Inflammatory macrophage treated with lipopolysaccharide for 1 hour (primary cell): ENCODE measurements around the gene PANX2.
"Not testable (repeated sequence)": the region's sequence is repeated elsewhere in the genome, so short reads cannot be mapped to it uniquely, and the experiment has no call there.

Experiments used
- DNase-seq, 2 donors: peaks; one replicate each; pipeline ENCODE4 v3.0.0-alpha.2; 2020 to 2022

PANX2 gene

DNA sequence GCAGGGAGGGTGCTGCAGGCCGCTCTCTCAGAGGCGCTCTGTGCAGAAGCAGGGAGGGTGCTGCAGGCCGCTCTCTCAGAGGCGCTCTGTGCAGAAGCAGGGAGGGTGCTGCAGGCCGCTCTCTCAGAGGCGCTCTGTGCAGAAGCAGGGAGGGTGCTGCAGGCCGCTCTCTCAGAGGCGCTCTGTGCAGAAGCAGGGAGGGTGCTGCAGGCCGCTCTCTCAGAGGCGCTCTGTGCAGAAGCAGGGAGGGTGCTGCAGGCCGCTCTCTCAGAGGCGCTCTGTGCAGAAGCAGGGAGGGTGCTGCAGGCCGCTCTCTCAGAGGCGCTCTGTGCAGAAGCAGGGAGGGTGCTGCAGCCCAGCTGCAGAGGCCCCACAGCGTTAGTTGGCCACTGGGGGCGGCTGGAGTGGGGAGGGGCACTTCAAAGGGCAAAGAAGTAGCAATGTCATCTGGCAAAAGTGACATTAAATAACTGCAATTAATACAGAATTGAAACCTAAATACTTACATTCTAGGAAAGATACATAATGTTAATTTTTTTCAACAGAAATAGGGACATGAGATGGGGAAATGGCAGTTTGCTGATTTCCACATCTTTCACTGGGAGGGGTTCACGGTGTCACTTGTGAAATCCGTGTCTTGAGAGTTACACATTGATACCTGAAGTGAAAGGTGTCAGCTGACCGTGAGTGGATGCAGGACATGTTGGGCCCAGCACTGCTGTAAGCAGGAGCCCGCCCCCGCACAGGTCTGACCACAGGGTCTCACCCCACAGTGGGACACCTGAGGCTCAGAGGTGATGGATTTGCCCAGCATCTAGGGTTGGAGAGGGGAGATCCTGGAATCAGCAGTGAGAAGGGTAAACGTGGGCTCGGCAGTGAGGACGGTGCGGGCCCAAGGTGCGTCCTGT lies 23.0 kb upstream of the PANX2 start:
- peak in 1 of 2 donors; percentile 25 for DNase-seq

DNA sequence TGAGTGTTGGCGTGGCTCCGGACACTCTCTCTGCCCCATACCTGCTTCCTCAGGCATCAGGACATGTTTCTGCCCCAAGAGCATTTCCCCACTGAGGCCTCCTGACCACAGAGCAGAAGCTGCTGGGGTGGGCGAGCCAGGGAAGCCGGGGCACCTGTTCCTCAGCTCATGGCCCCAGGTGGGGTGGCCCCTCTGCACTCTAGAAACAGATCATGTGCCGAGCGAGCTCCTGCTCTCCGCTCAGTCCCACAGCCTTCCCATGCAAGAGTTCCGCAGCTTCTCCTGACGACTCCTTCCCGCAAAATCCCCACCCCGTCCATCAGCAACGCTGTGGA lies 22.4 kb upstream of the PANX2 start:
- no peak for DNase-seq

DNA sequence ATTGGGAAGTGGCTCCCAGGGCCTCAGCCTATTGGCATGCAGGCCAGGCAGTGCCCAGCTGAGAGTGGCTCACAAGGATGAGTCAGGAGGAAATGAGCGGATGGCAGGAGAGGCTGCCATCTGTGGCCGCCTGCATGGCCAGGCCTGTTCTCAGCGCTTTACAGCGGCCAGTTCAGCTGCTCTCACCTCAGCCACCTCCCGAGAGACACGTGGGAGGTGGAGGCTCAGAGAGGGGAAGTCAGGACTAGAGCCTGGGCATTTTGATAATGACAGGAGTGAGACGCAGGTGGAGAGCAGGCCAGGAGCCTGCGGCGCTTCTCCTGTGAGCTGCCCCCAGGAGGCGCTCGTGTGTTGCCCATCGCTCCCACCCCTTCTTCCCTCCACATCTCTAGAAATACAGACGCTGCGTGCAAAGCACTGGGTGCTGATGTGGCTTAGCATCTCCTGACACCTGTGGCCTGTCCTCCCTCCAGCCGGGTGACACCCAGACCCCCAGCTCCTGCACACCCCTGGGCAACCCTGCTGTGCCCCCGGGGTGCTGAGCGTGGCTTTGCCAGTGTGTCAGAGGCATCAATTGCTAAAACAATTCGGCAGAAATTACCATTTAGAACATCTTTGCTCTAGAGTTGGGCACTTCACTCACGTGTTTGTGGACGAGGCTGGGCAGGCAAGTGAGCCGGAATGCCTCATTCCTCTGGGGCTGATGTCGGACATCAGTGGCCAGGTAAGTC lies 21.4 kb upstream of the PANX2 start:
- DNase-seq: peak; percentile 38 to 71

DNA sequence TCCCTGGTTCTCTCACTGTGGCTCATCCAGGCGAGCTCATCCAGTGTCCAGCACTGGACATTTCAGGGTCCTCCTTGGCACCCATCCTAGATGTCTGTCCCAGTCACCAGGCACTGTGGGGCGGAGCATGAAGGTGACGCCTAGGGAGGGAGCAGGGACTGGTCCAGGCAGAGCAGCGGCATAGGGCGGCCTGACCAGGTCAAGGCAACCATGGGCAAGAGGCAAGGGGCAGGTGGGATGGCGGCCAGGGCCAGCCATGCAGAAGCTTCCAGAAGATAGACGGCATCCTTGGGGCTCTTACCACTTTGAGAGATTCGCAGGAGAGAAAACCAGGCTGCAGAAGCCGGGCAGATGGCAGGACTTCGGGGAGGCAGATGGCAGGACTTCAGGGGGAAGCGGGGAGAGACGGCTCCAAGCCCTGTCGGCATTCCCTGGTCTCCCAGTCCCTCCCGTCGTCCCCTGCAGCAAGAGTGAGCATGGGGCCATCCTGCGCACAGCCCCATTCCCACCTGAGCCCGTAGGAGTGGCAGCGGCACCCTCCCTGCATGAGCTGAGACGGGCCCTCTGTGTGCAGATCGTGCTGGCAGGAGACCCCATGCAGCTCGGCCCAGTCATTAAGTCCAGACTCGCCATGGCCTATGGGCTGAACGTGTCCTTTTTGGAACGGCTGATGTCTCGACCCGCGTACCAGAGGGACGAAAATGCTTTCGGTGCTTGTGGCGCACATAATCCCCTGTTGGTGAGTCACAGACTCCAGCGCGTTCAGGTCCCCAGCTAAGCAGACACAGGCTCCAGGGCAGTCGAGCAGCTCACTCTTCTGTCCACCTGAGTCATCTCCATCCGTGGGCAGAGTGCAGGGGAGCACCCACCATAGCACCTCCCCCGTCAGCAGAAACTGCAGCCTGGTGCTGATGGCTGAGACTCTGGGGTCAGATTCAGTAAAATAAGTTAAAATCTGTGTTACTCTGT lies 20.1 kb upstream of the PANX2 start:
- DNase-seq: no peak

DNA sequence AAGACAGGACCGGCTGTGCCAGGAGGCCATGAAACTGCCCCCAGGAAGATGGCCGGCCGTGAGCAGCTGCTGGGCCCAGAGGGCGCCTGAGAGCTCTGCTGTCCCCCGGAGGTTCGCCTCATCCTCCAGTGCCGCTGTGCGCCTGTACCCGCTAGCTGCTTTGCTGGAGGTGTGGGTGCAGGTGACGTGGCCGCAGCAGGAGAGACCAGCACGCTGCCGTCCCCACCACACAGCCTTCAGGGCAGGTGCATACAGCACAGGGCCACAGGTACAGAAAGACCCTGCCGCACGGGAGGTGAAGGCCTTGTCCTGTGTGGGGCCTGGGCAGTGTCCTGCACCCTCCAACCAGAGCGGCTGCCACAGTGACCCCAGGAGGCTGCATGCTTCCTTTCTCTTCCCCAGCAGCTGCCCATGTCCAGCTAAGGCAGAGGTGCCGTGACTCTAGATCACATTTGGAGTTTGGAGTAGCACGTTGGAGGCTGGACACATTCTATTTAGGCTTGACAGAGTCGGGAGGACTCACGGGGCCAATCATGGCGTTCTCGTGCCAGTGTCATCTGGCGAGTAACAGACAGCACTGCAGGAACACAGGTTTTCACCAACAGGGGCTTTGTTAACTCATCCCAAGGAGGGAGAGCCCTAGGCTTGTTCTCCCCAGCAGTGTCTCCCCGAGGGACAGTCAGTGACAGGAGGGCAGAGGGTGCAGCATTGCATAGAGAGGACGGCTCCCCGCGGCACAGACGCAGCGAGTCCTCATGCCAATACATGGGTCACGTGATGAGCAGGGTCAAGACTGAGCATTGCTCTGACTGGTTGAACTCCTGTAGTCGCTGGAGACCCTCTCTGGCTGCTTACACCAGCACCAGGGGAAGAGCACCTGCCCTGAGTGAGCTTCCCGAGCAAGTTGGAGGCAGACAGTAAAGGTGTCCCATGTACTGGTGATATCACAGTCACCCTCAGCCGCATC lies 18.7 kb upstream of the PANX2 start:
- DNase-seq: no peak

- DNase-seq: no peak
These were observed 17.3 kb upstream of the PANX2 start for GRCh38 chr22:50153056-50153755.

GRCh38 chr22:50153756-50154140 lies 16.8 kb upstream of the PANX2 start:
- DNase-seq: no peak

DNA sequence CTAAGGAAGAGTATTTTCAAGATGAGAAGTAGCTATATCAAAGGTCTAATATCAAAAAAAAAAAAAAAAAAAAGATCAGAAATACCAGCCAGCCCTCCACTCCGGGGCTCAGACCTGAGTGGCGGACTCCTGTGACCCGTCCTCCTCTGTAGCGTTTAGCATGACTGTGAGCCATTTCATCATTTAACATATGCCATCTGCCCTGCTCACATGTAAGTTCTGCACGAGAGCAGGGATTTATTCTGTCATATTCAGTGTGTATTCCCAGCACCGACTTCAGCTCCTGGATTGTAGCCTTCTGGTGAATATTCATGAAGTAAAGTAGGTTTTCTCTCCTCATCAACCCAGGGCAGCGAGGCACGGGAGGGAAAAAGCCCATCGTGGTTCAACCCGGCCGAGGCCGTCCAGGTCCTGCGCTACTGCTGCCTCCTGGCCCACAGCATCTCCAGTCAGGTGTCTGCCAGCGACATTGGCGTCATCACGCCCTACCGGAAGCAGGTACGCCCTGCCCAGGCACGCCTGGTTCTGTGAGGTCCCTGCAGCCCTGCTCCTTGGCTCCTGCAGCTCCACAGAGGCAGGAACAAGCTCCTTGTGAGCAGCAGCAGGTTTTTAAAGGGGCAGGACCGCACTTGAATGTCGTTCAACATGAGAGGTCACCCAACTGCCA lies 12.7 kb upstream of the PANX2 start:
- DNase-seq: no peak

GRCh38 chr22:50160947-50161346 lies 9.6 kb upstream of the PANX2 start:
- DNase-seq: no peak

GRCh38 chr22:50161508-50162390 lies 8.8 kb upstream of the PANX2 start:
- no peak for DNase-seq

DNA sequence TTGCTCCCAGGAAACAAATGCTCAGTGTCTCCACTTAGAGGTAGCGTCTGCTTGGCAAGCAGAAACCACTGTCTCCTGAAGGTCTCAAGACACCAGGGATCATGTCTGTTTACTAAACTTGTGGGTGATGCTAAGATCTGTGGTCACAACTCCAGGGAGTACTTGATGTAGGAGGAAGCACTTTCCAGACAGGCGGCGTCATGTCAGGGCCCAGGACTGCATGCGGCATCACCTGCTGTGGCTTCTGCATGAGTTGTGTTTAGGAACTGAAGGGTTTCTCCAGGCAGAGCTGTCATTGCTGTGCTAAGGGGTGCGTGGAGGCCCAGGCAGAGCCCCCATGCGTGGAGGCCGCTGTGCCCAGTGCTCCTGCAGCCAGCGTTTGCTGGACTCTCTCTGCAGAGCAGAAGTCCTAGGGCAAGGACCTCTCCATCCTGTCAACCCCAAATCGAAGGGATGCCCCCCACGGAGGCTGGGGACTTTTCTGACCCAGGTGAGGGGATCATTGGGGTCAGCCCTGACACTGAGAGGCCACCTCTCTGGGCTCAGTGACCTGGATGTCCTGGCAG lies 8.1 kb upstream of the PANX2 start:
- DNase-seq: no peak

GRCh38 chr22:50165436-50166123 lies 5.0 kb upstream of the PANX2 start:
- no peak for DNase-seq

GRCh38 chr22:50167689-50168489 lies 2.6 kb upstream of the PANX2 start:
- no peak for DNase-seq

DNA sequence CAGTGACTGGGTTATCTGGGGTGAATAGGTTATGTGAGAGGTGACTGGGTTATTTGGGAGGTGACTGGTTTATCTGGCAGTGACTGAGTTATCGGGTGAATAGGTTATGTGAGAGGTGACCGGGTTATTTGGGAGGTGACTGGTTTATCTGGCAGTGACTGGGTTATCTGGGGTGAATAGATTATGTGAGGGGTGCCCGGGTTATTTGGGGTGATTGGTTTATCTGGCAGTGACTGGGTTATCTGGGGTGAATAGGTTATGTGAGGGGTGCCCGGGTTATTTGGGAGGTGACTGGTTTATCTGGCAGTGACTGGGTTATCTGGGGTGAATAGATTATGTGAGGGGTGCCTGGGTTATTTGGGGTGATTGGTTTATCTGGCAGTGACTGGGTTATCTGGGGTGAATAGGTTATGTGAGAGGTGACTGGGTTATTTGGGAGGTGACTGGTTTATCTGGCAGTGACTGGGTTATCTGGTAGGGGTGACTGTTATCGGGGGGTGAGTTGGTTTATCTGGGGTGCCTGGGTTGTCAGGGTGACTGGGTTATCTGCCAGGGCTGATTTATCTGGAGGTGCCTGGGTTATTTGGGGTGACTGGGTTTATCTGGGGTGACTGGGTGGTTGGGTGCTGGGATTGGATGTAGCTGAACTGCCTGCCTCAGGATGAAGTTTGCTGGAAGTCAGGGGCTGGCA lies 1.9 kb upstream of the PANX2 start:
- not testable (repeated sequence) for DNase-seq

- no peak for DNase-seq
These were observed 1.3 kb upstream of the PANX2 start for GRCh38 chr22:50169181-50169759.

GRCh38 chr22:50169774-50170341 lies 673 bp upstream of the PANX2 start:
- peak in 1 of 2 donors; percentile 26 for DNase-seq
